GM18867 (cell line): ENCODE data around the gene MYADM.
A peak's percentile ranks its signal among the peaks of the same experiment; 100 is the strongest.
"Not testable (repeated sequence)": the region's sequence is repeated elsewhere in the genome, so short reads cannot be mapped to it uniquely, and the experiment has no call there.

Source experiments
- ATAC-seq: cut with Tn5 transposase; IDR thresholded peaks from one replicate; pipeline ENCODE4 v1.9.1; 2021; ENCODE audit warnings: mild to moderate bottlenecking, moderate library complexity; ENCODE audit not compliant: unreplicated experiment

MYADM gene, protein sequence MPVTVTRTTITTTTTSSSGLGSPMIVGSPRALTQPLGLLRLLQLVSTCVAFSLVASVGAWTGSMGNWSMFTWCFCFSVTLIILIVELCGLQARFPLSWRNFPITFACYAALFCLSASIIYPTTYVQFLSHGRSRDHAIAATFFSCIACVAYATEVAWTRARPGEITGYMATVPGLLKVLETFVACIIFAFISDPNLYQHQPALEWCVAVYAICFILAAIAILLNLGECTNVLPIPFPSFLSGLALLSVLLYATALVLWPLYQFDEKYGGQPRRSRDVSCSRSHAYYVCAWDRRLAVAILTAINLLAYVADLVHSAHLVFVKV

DNA sequence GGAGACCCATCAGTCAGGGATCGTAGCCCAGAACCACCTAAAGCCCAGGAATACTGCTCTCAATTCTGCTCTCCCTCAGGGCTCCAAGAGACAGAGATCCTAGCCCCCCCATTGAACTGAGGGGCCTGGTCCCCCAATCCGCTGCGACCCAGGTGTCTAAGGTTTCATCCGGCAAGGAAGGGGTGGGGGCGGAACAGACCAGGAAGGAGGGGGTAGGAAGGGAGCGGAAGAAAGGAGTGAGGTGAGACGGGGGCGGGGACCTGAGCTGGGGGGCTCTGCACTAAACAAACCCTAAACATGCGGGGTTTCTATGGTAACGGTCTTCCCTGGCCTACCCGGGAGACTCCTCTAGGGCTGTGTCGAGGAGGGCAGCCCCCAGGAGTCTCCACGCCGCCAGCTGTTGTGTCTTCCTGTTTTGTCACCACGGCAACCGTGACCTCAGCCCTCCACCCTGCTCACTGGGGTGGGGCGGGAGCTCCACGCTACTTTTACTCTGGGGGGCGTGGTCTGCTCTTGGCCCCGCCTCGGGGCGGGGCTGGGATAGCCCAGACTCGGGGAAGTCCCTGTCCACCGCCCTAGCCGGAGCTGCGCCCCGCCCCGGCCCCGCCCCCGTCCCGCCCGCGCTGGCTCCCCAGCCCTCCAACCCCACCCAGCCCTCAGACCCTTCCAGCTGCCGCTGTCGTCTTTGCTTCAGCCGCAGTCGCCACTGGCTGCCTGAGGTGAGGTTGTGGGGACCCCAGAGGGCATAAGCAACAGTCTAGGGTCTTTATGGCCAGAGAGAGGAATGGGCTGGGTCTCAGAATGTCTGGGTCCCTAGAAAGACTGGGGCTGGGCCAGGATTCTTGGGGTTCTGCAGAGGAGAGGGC lies at the start of gene MYADM:
Gene MYADM (plus strand): TSS at position 659 of the 866 bp plus-strand sequence. CDS start 5,647 bp downstream, outside the sequence.
- ATAC-seq: peak; percentile 79

DNA sequence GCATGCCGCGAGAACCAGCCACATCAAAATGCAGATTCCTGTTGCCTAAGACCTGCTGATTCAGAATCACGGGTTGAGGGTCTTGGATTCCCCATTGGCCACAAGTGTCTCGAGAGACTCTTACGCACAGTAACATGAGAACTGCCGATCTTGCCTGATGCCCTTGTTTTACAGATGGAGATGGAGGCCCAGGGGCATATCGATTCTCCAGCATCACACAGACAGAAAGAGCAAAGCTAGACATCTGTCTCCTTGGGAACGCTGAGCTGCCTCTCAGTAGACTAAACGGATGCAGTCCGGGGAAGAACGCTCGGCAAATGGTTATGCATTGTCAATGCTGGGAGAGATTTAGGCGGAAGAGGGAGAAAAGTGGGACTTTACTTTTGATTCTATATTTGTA lies 48.9 kb upstream of the MYADM start:
- ATAC-seq: no peak

DNA sequence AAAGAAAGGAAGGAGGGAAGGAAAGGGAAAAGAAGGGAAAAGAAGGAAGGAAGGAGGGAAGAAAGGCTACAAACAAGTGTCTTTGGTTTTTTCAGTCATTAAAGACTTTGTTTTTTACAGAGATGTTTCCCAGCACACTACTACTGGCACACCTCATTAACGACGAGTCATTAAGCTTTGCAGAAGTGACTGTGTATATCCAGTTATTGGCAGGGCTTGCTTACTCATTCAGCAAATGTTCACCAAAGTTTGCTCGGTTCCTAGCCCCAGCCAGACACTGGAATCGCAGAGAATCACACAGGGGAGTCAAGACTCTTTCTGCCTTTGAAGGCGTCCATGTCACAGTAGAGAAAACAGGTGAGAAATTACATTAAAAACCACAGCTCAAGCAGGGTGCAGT lies 47.8 kb upstream of the MYADM start:
- no peak for ATAC-seq

DNA sequence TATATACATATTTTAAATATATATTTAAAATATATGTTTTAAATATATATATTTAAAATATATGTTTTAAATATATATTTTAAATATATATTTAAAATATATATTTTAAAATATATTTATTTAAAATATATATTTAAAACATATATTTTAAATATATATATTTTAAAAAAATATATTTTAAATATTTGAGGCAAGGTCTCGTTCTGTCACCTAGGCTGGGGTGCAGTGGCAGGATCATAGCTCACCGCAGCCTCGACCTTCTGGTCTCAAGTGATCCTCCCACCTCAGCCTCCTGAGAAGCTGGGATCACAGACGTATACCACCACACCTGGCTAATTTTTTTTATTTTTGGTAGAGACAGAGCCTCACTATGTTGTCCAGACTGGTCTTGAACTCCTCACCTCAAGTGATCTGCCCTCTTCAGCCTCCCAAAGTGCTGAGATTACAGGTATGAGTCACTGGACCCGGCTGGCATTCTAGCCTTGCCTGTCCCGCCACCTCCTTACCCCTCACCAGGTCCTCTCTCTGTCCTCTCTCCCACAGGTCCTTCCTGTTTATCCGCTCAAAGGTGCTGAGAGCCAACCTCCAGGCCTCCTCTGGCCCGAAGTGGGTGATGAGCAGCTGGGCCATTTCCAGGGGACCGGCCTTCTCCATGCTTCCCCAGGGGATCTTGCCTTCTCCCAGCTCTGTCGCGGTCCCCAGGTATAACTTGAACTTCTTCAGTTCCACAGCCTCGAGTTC lies 44.1 kb upstream of the MYADM start:
- no peak for ATAC-seq

DNA sequence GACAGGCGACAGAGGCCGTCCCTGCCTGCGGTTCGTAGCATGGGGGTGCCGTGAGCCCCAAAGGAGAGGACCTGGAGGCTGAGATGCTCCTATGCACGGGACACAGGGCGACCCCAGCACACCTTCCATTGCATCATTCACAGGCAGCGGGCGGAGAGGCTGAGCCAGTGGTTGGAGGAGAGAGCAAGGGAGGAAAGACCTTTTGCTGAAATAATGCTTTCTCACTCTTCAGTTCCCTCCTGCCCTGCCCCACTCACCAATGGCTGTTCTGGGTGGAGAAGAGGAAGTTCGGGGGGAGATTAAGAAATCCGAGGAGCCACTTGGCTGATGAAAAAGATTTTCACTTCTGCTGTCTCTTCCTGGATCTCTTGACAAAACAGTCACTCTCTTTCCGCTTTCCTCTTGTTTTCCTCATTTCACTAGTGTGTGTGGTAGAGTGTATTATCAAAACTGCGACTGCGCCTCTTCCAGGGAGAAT lies 43.5 kb upstream of the MYADM start, which contains the start of gene NLRP12:
Gene NLRP12 (minus strand): TSS at position 181 of the 478 bp plus-strand sequence. CDS start 140 bp downstream, at position 41.
- no peak for ATAC-seq

DNA sequence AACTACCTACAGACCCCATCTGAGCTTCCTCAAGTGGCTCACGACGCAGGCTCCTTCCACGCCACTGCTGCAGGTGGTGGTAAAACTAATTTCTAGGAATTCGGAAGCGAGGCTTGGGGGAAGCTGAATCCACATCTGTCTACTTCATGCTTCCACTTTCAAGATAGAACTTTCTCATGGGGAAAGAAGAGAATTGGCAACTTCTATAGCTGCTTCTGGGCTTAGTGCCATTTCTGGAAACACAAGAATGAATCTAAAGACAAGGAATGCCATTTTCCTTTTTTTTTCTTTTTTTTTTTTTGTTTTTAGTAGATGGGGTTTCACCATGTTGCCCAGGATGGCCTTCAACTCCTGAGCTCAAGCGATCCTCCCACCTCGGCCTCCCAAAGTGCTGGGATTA lies 40.8 kb upstream of the MYADM start:
- ATAC-seq: no peak

DNA sequence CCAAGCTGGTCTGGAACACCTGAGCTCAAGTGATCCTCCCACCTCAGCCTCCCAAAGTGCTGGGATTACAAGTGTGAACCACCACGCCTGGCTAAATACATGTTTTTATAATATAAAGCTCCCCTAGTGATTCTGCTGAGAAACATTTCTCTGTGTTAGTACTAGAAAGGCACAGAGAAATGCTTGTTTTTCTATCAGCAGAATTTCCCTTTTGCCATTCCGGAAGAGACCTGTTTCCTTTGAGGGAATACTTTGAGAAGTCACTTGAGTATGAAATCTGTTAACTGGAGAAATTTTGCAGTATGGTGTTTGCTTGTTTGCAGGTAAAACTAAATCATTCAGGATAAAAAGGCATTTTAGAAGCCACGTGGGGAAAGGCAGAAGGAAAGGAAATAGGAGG lies 39.2 kb upstream of the MYADM start:
- ATAC-seq: no peak

DNA sequence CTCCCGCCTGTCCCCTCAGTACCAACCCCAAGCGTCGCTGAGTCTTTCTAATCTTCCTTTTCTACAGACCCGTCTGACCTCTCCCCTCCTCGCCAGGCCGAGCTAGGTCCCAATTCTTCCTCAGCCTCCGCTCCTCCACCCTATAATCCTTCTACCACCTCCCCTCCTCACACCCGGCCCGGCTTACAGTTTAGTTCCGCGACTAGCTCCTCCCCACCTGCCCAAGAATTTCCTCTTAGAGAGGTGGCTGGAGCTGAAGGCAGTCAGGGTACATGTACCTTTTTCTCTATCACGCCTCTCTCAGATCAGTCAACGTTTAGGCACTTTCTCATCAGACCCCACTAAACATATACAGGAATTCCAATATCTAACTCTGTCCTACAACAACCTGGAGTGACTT lies 34.8 kb upstream of the MYADM start:
- ATAC-seq: not testable (repeated sequence)

DNA sequence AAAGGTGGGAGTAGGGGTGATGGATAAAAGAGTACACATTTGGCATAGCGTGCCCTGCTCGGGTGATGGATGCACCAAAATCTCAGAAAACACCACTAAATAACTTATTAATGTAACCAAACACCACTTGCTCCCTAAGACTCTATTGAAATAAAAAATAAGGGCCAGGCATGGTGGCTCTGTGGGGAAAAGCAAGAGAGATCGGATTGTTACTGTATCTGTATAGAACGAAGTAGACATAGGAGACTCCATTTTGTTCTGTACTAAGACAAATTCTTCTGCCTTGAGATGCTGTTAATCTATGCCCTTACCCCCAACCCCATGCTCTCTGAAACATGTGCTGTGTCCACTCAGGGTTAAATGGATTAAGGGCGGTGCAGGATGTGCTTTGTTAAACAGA lies 29.2 kb upstream of the MYADM start:
- ATAC-seq: not testable (repeated sequence)

DNA sequence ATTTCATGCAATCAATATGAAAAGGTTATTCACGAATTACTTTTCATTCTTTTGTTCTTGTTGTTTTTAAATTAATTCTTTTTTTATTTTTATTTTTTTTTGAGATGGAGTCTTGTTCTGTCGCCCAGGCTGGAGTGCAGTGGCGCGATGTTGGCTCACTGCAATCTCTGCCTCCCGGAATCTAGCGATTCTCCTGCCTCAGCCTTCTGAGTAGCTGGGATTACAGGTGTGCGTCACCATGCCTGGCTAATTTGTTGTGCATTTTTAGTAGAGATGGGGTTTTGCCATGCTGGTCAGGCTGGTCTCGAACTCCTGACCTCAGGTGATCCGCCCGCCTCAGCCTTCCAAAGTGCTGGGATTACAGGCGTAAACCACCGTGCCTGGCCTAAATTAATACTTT lies 27.4 kb upstream of the MYADM start:
- ATAC-seq: not testable (repeated sequence)

DNA sequence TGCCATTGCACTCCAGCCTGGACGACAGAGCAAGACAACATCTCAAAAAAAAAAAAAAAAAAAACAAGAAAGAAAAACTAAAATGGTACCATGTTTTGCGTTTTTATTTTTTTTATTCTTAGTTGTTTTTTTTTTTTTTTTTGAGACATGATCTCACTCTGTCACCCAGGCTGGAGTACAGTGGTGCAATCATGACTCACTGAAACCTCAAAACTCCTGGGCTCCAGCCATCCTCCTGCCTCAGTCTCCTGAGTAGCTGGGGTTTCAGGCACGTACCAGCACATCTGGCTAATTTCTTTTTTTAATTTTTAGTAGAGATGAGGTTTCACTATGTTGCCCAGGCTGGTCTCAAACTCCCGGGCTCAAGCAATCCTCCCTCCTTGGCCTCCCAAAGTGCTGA lies 26.8 kb upstream of the MYADM start:
- ATAC-seq: not testable (repeated sequence)

DNA sequence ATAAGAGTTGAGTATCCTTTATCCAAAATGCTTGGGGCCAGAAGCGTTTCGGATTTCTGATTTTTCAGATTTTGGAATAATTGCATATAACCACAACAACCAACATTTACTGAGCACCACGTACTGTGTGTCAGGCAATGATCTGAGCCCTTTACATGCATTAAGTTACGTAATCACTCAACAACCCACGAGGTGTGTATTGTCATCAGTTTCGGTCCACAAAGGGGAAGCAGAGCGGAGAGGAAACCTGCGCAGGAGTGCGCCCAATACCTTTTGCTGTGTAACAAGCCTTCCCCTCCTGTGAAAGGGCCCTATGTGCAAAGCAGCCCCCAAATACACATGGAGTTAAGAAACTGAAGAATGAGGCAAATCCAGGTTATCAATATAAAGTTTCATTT lies 22.8 kb upstream of the MYADM start:
- ATAC-seq: no peak

DNA sequence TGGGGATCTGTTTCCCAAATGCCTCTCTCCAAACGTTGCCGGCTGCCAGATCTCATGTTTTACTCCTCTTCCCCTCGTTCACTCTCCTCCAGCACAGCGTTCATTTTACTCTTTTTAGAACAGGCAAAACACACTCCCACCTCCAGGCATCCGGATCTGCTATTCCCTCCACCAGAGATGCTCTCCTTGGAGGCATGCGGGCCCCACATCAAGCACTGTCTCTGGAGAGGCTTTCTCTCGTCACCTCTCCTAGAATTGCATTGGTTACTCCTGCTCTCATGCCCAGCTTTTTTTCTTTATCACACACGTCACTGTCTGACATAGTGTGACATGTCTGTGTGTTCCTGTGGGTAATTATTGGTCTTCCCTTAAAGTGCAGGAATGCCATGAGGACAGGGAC lies 20.1 kb upstream of the MYADM start:
- ATAC-seq: no peak

DNA sequence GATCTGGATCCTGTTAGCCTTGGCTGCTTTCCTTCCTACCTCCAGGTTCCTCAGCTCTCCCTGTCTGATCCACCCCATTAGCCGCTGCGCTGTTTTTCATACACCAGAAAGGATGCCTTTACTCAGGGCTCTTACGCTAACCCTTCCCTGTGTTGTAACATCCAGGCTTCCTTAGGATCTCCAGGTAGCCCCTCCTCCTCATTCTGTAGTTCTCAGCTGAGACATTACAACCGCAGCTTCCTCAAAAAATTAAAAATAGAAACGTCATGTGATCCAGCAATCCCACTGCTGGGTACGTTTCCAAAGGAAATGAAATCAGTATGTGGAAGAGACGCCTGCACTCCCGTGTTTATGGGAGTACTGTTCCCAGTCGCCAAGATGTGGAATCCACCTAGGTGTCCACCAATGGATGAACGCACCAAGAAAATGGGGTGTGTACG lies 18.4 kb upstream of the MYADM start:
- ATAC-seq: no peak

DNA sequence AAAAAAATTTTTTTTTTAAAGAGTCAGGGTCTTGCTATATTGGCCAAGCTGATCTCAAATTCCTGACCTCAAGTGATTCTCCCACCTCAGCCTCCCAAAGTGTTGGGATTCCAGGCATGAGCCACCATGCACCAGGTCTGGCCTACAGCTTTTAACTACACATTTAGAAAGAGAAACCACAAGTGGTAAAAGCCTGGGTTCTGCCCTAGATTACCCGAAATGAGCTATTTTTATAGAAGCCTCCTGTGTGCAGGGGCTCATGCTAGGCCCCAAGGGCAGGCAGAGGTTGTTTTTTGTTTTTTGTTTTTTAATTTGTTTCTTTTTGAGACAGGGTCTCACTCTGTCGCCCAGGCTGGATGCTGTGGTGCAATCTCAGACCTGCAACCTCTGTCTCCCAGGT lies 14.0 kb upstream of the MYADM start:
- ATAC-seq: peak; percentile 56

DNA sequence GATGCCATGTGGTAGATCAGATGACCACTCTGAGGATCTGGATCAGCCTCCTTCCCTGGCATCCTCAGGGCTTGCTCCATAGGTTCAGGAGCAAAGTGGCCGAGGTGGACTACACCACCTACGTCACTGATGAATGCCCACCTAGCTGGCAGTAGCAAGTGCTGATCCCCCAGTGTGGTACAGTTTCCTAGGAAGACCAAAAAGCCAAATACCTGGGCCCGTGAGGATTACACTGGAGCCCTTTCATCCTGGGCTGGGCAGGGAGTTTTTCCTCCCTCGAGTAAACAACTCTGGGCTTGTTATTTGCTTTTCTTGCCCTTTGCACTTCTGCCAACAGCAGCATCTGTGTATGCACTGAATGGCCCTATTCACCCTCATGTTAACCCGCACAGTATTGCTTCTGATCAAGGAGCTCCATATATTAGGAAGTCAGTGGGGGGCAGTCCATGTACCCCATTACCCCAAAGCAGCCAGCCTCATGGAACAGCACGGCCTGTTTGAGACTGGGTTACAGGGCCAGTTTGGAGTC lies 3.3 kb upstream of the MYADM start:
- ATAC-seq: no peak

DNA sequence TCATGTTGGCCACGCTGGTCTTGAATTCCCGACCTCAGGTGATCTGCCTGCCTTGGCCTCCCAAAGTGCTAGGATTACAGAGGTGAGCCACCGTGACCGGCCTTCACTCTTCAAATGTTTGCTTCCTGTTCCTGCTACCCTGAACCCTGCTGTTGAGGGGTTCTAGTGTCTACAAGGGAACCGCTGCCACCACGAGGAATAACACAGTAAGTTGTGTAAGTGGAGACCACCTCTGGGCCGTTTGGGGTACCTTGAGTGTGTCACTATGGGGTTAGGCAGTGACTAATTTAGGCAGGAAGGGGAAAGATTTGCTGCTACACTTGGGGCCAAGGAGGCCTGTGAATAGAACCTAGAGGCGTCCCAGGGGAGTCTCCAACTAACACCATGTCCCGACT lies 2.2 kb upstream of the MYADM start:
- ATAC-seq: no peak

DNA sequence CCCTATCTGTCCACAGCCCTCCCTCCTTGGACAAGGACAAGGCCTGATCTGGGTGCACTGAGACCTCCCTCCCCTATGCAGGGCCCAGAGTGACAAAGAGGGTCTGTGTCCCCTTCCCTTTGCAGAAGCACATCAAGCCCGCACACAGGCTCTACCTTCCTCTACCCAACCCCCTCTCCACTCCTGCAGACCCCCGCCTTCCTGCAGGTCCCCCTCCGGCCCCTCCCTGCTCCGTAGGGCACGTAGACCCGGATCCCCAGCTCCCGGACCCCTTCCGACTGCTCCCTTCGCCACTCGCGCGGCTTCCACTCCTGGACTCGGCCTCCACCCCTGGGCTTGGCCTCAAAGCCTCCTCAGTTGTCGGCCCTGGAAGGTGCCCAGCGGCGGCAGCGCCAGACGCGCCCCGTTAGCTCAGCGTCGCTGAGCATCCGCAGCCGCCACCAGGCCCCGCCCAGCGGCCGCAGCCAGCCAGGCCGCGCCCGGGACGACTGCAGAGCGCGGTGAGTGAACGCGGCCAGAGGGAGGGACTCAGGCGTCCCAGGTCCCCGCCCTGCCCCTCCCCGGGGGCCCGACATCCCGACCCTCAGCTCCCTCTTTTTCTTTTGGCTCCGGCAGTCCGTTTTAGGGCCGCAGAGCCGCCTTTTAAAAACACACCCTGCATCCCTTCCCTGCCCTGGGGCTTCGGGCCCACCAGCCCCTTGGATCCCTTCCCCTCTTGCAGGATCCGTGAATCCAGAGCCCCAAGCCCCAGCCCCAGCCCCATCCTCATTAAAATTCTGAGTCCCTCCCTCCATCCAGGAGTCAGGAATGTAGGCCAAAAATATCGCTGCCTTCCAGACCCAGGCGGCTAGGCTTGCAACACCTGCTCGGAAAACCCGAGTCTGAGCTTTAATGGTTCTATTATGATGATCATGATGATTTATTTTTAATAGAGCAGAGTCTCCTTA lies 1.5 kb upstream of the MYADM start:
- no peak for ATAC-seq

DNA sequence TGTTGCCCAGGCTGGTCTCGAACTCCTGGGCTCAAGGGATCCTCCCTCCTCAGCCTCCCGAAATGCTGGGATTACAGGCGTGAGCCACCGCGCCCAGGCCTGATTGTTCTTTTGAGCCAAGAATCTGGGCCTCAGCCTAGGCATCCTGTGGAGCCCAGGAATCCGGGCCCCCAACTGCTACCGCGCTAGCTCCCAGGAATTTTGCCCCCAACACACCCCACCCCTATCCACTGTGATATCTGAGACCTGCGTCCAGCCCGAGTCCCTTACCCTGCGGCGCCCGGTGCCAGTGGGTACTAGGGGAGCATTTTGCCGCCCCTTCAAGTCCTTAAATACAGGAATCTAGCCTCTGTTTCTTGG lies 838 bp upstream of the MYADM start:
- no peak for ATAC-seq
